Vagina (tissue), 2 donors: ENCODE data around the gene TLE4.

Experiments used
- CTCF ChIP-seq, 3 experiments: fragments of 450-650 bp in 2 of 3; fragments of 200-600 bp in 1 of 3; sonication (generic) in 1 of 3; IDR thresholded peaks; one replicate each; pipeline ENCODE4 v1.5.1; 2017 to 2019; ENCODE audit warnings: antibody characterized with exemption in 3 of 3, mild to moderate bottlenecking in 2 of 3, moderate library complexity in 2 of 3
- POLR2A ChIP-seq, 2 donors: fragments of 450-650 bp; IDR thresholded peaks; one replicate each; pipeline ENCODE4 v1.6.1; 2017; ENCODE audit warnings: antibody characterized with exemption in 2 of 2, mild to moderate bottlenecking in 2 of 2, moderate library complexity in 2 of 2
- POLR2AphosphoS5 ChIP-seq, 2 donors: sonication (generic); formaldehyde crosslinking; IDR thresholded peaks; one replicate each; pipeline ENCODE4 v1.9.0; 2017; ENCODE audit warnings: antibody characterized with exemption in 2 of 2, mild to moderate bottlenecking in 2 of 2, low read depth in 1 of 2; ENCODE audit not compliant: insufficient read depth in 1 of 2

GRCh38 chr9:79741381-79741780, 169.6 kb downstream of the TLE4 start:
- TF ChIP-seq POLR2AphosphoS5 (IDR thresholded peaks at IDR 0.05; ENCODE audit: insufficient read depth in 1 of 2, low read depth in 1 of 2) (no peak), CTCF (IDR thresholded peaks at IDR 0.05) (no peak), POLR2A (IDR thresholded peaks at IDR 0.05) (no peak)
